Ovary (tissue), 9 donors: ENCODE measurements around the gene YWHAH. TPM values are rescaled to one million over a fixed set of nuclear protein-coding genes. Genes with fewer than 3 reads are reported as not detected.

Experiments
- DNase-seq, 5 donors: peaks; one replicate each; pipeline ENCODE4 v3.0.0-alpha.2; 2019 to 2020
- H3K27ac ChIP-seq, 2 donors: fragments of 200-600 bp; one replicate each; pipeline versions ENCODE4 v1.5.1 to v1.8.0; 2019 to 2022
- H3K27me3 ChIP-seq: fragments of 200-600 bp; one replicate; pipeline ENCODE4 v1.8.0; 2022
- H3K36me3 ChIP-seq: fragments of 200-600 bp; sonication (generic); one replicate; pipeline ENCODE4 v1.5.1; 2019
- H3K4me1 ChIP-seq: one replicate; pipeline ENCODE4 v1.8.1; 2013; ENCODE audit warnings: mild to moderate bottlenecking, moderate library complexity; ENCODE audit not compliant: insufficient read depth
- H3K4me3 ChIP-seq: fragments of 200-600 bp; sonication (generic); one replicate; pipeline ENCODE4 v1.5.1; 2017
- H3K9me3 ChIP-seq, 2 donors: fragments of 200-600 bp in 1 of 2; sonication (generic) in 1 of 2; one replicate each; pipeline versions ENCODE4 v1.5.1 to v1.8.1; 2013 to 2019; ENCODE audit warnings: mild to moderate bottlenecking in 1 of 2, moderate library complexity in 1 of 2
- EP300 ChIP-seq: sonication (generic); formaldehyde crosslinking; IDR thresholded peaks from one replicate; pipeline ENCODE4 v1.6.1; 2017; ENCODE audit warnings: antibody characterized with exemption
- POLR2A ChIP-seq: fragments of 450-650 bp; IDR thresholded peaks from one replicate; pipeline ENCODE4 v1.6.1; 2017; ENCODE audit warnings: antibody characterized with exemption, mild to moderate bottlenecking, moderate library complexity
- WGBS, 3 donors: extraction: QIAGEN DNeasy Blood & Tissue Kit in 1 of 3; methylation state at CpG; one replicate each; pipeline versions ENCODE4 v1.1.5 to v1.1.7; 2013 to 2017; 5-methylcytosine and 5-hydroxymethylcytosine counted together
- intact Hi-C, 4 donors: fragments of 100-400 bp; cut with DNase I; formaldehyde crosslinking; loops; one replicate each; pipeline versions ENCODE4 v1.11.0 to v1.15.1; 2022 to 2023
- polyA plus RNA-seq, 2 donors: library from polyadenylated mRNA; stranded (reverse); fragments of 200-250 nt in 1 of 2; fragments of 350-450 nt in 1 of 2; fragmentation: Illumina TruSeq in 1 of 2; extraction: RNeasy Lipid Tissue Mini Kit (QIAGEN cat#74804) in 1 of 2; gene quantifications; one replicate each; pipeline ENCODE4 v1.2.3, GENCODE V29; 2013 to 2014
- small RNA-seq: library from RNA; depleted of rRNA; stranded (forward); fragments of <200 nt; gene quantifications from one replicate; pipeline ENCODE3, GENCODE V24; 2016
- total RNA-seq, 7 donors: library from RNA; depleted of rRNA in 2 of 7; stranded (reverse); fragments of >200 nt in 2 of 7; fragmentation: NEBNext Ultra II Directional in 3 of 7; extraction: Animal tissue kit (Norgen Biotek cat#: 25700) in 3 of 7; gene quantifications; one replicate each; pipeline versions ENCODE4 v1.1.0 to v1.2.4, GENCODE V29; 2016 to 2023
- TF ChIP-seq, protein P1 (sequence below), 3 donors: fragments of 450-650 bp in 2 of 3; fragments of 200-600 bp in 1 of 3; IDR thresholded peaks; one replicate each; pipeline versions ENCODE4 v1.5.1 to v1.8.0; 2016 to 2022; ENCODE audit warnings: antibody characterized with exemption in 3 of 3, mild to moderate bottlenecking in 1 of 3
- donor health status: DM: no; HTN: no; CAD: no; lungs with moderate emphysema.
- donor health status: DM: no; HTN: no; CAD: no.
- donor health status: Bipolar disorder and iron deficiency.
- donor health status: DM: yes; HTN: yes; CAD: no.
- donor health status: DM: no; HTN: no; CAD: no.
- donor health status: DM: yes; HTN: yes; CAD: no.

The YWHAH gene
- total and polyA plus RNA-seq, 9 donors = 51.5 to 144 (median 107) TPM

DNA sequence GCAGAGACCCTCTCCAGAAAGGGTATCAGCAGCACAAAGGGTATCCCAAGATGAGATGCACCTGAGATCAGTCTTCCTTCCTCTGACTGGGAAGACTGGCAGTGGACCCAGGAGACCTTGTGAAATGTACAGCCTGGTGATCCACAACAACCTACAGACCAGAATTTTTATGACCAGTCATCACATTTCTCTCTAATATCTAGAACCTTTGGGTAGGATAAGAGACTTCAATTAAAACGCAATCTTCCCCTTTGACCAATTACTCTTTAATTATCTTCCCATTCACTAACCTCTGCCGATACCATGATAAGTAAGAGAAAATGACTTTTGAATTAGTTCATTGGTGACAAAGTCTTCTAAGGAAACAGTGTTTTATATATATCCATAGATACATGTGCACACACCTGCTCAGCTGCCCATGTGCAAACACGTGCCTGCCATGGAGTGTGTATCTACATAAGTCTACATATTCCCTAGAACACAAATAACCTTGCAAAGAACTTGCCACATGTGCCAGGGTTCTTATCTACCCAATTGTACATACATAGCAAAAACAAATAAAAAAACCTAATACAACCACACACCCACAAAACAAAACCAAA is 54.5 kb downstream of the YWHAH start:
- Histone ChIP-seq H3K4me3 (no peak overlapping the region), H3K9me3 (no peaks in the 10 kb centered on the region), H3K36me3 (no peaks in the 10 kb centered on the region), H3K27me3 (no peaks in the 10 kb centered on the region), H3K27ac (no peak overlapping the region), H3K4me1 (no peaks in the 10 kb centered on the region)
- TF ChIP-seq POLR2A (no peak), EP300 (no peak)
- TF ChIP-seq, protein P1, sequence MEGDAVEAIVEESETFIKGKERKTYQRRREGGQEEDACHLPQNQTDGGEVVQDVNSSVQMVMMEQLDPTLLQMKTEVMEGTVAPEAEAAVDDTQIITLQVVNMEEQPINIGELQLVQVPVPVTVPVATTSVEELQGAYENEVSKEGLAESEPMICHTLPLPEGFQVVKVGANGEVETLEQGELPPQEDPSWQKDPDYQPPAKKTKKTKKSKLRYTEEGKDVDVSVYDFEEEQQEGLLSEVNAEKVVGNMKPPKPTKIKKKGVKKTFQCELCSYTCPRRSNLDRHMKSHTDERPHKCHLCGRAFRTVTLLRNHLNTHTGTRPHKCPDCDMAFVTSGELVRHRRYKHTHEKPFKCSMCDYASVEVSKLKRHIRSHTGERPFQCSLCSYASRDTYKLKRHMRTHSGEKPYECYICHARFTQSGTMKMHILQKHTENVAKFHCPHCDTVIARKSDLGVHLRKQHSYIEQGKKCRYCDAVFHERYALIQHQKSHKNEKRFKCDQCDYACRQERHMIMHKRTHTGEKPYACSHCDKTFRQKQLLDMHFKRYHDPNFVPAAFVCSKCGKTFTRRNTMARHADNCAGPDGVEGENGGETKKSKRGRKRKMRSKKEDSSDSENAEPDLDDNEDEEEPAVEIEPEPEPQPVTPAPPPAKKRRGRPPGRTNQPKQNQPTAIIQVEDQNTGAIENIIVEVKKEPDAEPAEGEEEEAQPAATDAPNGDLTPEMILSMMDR (IDR thresholded peaks at IDR 0.05) = no peak
- no peak for DNase-seq
- 72 to 80% (median 73%) methylated on average over 3 of the region's 3 CpGs for WGBS, 3 donors
- intact Hi-C loops = loop anchor here in 1 of 4 donors (10.0 kb wide), 1 partner anchor 236 kb away; no protein-coding TSS in a partner anchor

DNA sequence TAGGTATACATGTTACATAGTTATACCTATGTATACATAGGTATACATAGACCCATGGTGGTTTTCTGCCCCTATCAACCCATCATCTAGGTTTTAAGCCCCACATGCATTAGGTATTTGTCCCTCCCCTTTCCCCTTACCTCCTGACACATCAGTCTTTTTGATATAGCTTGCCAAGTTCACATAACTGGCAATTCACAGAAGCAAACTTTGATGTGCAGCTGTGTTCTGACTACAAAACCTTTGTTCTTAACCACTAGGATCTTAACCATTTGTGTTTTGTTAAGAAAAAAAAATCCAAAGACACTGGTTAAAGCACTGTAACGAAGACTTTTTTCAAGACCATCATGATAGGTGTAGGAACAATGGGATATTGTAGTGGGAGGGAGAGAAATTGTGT is 55.8 kb downstream of the YWHAH start:
- 58 to 69% (median 60%) methylated on average over 1 of the region's 1 CpG for WGBS, 3 donors
- Histone ChIP-seq H3K4me1 (no peaks in the 10 kb centered on the region), H3K9me3 (no peaks in the 10 kb centered on the region), H3K4me3 (no peak overlapping the region), H3K27ac (no peak overlapping the region), H3K36me3 (no peaks in the 10 kb centered on the region), H3K27me3 (no peaks in the 10 kb centered on the region)
- DNase-seq = no peak
- no peak for TF ChIP-seq POLR2A
- TF ChIP-seq, protein P1 (IDR thresholded peaks at IDR 0.05) = no peak
- TF ChIP-seq EP300 = no peak
- intact Hi-C loops = no loop called here

GRCh38 chr22:32005453-32005852 is 61.1 kb downstream of the YWHAH start:
- TF ChIP-seq EP300 = no peak
- TF ChIP-seq, protein P1 (IDR thresholded peaks at IDR 0.05) = no peak
- no peak for TF ChIP-seq POLR2A
- no peaks in the 10 kb centered on the region for H3K27me3 ChIP-seq
- intact Hi-C loops = no loop called here
- H3K9me3 ChIP-seq = no peaks in the 10 kb centered on the region
- H3K4me3 ChIP-seq = no peak overlapping the region
- 65 to 68% (median 67%) methylated on average over 1 of the region's 1 CpG for whole genome bisulfite sequencing, 3 donors
- no peak for DNase-seq
- H3K4me1 ChIP-seq = no peaks in the 10 kb centered on the region
- no peaks in the 10 kb centered on the region for H3K36me3 ChIP-seq
- no peak overlapping the region for H3K27ac ChIP-seq

Small RNA genes within 50 kb of the gene (small RNA-seq; reads per million reads assigned to genes)
- not detected for gene RN7SL305P

Other genes with a start within 250 kb of the YWHAH start
- 10 to 100 TPM; 14.3 to 52.0 (median 46.5) TPM for gene PRR14L, start 194.4 kb upstream of the YWHAH start, total RNA-seq
- 10 to 100 TPM in 1 of 2 donors, 1 to 10 TPM in 1; 6.3 to 12.4 TPM for gene PRR14L, start 194.4 kb upstream of the YWHAH start, polyA plus RNA-seq
- 10 to 100 TPM; 18.2 to 73.3 (median 39.7) TPM for gene DEPDC5, start 190.5 kb upstream of the YWHAH start, total RNA-seq
- gene DEPDC5, start 190.5 kb upstream of the YWHAH start, polyA plus RNA-seq = 10 to 100 TPM; 12.1 to 20.9 TPM
- gene SLC5A1, start 98.7 kb downstream of the YWHAH start, total RNA-seq = 1 to 10 TPM in 3 of 7 donors, under 1 TPM in 1, not detected in 3; 0.56 to 1.8 (median 1.3) TPM
- under 1 TPM in 1 of 2 donors, not detected in 1; 0.05 TPM for gene SLC5A1, start 98.7 kb downstream of the YWHAH start, polyA plus RNA-seq
- not detected for gene C22orf42, start 214.8 kb downstream of the YWHAH start, total RNA-seq
- gene C22orf42, start 214.8 kb downstream of the YWHAH start, polyA plus RNA-seq = not detected